GM12873 (cell line): Measurements from ENCODE around the gene TMTC3.

Experiments used
- TF ChIP-seq, protein P1 (sequence below): IDR thresholded peaks from 2 replicates; pipeline ENCODE4 v1.5.1; 2012; ENCODE audit warnings: low read depth, mild to moderate bottlenecking, moderate library complexity, low read length, control low read depth; ENCODE audit not compliant: insufficient read depth; ENCODE audit errors: missing control alignments

The TMTC3 gene

GRCh38 chr12:88145567-88146505 lies 3.7 kb downstream of the TMTC3 start:
- TF ChIP-seq, protein P1, sequence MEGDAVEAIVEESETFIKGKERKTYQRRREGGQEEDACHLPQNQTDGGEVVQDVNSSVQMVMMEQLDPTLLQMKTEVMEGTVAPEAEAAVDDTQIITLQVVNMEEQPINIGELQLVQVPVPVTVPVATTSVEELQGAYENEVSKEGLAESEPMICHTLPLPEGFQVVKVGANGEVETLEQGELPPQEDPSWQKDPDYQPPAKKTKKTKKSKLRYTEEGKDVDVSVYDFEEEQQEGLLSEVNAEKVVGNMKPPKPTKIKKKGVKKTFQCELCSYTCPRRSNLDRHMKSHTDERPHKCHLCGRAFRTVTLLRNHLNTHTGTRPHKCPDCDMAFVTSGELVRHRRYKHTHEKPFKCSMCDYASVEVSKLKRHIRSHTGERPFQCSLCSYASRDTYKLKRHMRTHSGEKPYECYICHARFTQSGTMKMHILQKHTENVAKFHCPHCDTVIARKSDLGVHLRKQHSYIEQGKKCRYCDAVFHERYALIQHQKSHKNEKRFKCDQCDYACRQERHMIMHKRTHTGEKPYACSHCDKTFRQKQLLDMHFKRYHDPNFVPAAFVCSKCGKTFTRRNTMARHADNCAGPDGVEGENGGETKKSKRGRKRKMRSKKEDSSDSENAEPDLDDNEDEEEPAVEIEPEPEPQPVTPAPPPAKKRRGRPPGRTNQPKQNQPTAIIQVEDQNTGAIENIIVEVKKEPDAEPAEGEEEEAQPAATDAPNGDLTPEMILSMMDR: no peak

- TF ChIP-seq, protein P1: no peak
Measured at GRCh38 chr12:88150063-88150462, 8.0 kb downstream of the TMTC3 start.

DNA sequence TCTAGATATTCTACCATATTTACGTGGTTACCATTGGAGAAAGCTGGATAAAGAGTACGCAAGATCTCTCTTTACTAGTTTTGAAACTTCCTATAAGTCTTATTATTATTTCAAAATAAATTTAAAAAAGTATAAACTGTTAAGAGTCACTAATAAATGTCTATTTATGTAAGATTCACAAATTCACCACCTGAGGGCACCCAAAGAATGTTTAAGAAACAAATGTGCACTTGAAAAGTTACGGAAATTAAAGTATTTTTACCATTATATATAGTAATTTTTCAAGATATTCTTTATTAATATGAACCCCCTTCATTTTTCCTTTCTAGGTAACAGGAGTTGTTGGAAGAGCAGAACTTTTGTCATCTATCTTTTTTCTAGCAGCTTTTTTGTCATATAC lies 11.9 kb downstream of the TMTC3 start:
- TF ChIP-seq, protein P1: no peak

GRCh38 chr12:88156075-88156654 lies 14.1 kb downstream of the TMTC3 start:
- TF ChIP-seq, protein P1: no peak

- TF ChIP-seq, protein P1: no peak
Measured at GRCh38 chr12:88163371-88163770, 21.3 kb downstream of the TMTC3 start.

GRCh38 chr12:88166179-88166578 lies 24.1 kb downstream of the TMTC3 start:
- TF ChIP-seq, protein P1: no peak

GRCh38 chr12:88167384-88167783 lies 25.3 kb downstream of the TMTC3 start:
- TF ChIP-seq, protein P1: no peak
